HepG2 (cell line): Measurements from ENCODE around the gene CDK9. TPM values are rescaled to one million over a fixed set of nuclear protein-coding genes. Genes with fewer than 3 reads are reported as not detected.

ENCODE experiments used
- FIP1L1 ChIP-seq: fragments of 200-400 bp; formaldehyde crosslinking; IDR thresholded peaks from 2 replicates; pipeline ENCODE4 v1.6.1; 2018; ENCODE audit warnings: low read depth, mild to moderate bottlenecking, low read length, moderate library complexity, borderline replicate concordance; ENCODE audit not compliant: insufficient read depth
- FOSL2 ChIP-seq: sonication (generic); formaldehyde crosslinking; IDR thresholded peaks from 2 replicates; pipeline ENCODE4 v1.4.0; 2020; ENCODE audit warnings: missing genetic modification reagents
- FOXC1 ChIP-seq: sonication (generic); formaldehyde crosslinking; IDR thresholded peaks from 2 replicates; pipeline ENCODE4 v1.8.0; 2022; ENCODE audit warnings: mild to moderate bottlenecking, missing genetic modification reagents, borderline replicate concordance
- GATAD1 ChIP-seq: IDR thresholded peaks from 2 replicates; pipeline ENCODE4 v1.6.1; 2016; ENCODE audit warnings: missing genetic modification reagents, missing compliant biosample characterization
- MEIS1 ChIP-seq: sonication (generic); formaldehyde crosslinking; IDR thresholded peaks from 2 replicates; pipeline ENCODE4 v1.9.0; 2021; ENCODE audit warnings: mild to moderate bottlenecking, missing genetic modification reagents, moderate library complexity, borderline replicate concordance
- MLLT10 ChIP-seq: sonication (generic); formaldehyde crosslinking; IDR thresholded peaks from 2 replicates; pipeline ENCODE4 v1.4.0; 2020; ENCODE audit warnings: missing genetic modification reagents
- MTF2 ChIP-seq: sonication (generic); formaldehyde crosslinking; IDR thresholded peaks from 2 replicates; pipeline ENCODE4 v1.5.0; 2020; ENCODE audit warnings: missing genetic modification reagents, borderline replicate concordance
- MXD4 ChIP-seq: IDR thresholded peaks from 2 replicates; pipeline ENCODE4 v1.6.1; 2016; ENCODE audit warnings: mild to moderate bottlenecking, missing biosample characterization, missing genetic modification reagents
- NR1H2 ChIP-seq: sonication (generic); formaldehyde crosslinking; IDR thresholded peaks from 2 replicates; pipeline ENCODE4 v1.8.1; 2022; ENCODE audit warnings: low read depth, missing genetic modification reagents, borderline replicate concordance
- PAX8 ChIP-seq: sonication (generic); formaldehyde crosslinking; IDR thresholded peaks from 2 replicates; pipeline ENCODE4 v1.8.0; 2022; ENCODE audit warnings: mild to moderate bottlenecking, missing genetic modification reagents, borderline replicate concordance
- RAD51 ChIP-seq: fragments of 450-650 bp; IDR thresholded peaks from 2 replicates; pipeline ENCODE4 v1.6.1; 2016; ENCODE audit warnings: borderline replicate concordance
- RARG ChIP-seq: sonication (generic); formaldehyde crosslinking; IDR thresholded peaks from 2 replicates; pipeline ENCODE4 v1.4.0; 2020; ENCODE audit warnings: low read depth, mild to moderate bottlenecking, missing genetic modification reagents
- SALL2 ChIP-seq: sonication (generic); formaldehyde crosslinking; IDR thresholded peaks from 2 replicates; pipeline ENCODE4 v1.8.1; 2023; ENCODE audit warnings: mild to moderate bottlenecking, missing genetic modification reagents, inconsistent platforms
- SAP130 ChIP-seq: IDR thresholded peaks from 2 replicates; pipeline ENCODE4 v1.6.1; 2016; ENCODE audit warnings: low read depth
- SIN3B ChIP-seq: fragments of 150-350 bp; IDR thresholded peaks from 2 replicates; pipeline ENCODE4 v1.6.1; 2014; ENCODE audit warnings: low read length
- TEAD3 ChIP-seq: optimal IDR thresholded peaks from 2 replicates; pipeline ENCODE3; 2016; ENCODE audit warnings: borderline replicate concordance
- TOPORS ChIP-seq: sonication (generic); formaldehyde crosslinking; IDR thresholded peaks from 2 replicates; pipeline ENCODE4 v1.8.0; 2023; ENCODE audit warnings: mild to moderate bottlenecking, missing genetic modification reagents
- ZNF20 ChIP-seq: sonication (generic); formaldehyde crosslinking; IDR thresholded peaks from 2 replicates; pipeline ENCODE4 v1.4.0; 2020; ENCODE audit warnings: mild to moderate bottlenecking, moderate library complexity, missing genetic modification reagents
- ZNF556 ChIP-seq: sonication (generic); formaldehyde crosslinking; IDR thresholded peaks from 2 replicates; pipeline ENCODE4 v1.4.0; 2020; ENCODE audit warnings: mild to moderate bottlenecking, missing genetic modification reagents, borderline replicate concordance
- ZNF724P ChIP-seq: sonication (generic); formaldehyde crosslinking; IDR thresholded peaks from 2 replicates; pipeline ENCODE4 v1.8.0; 2022; ENCODE audit warnings: missing genetic modification reagents, borderline replicate concordance
- ZNF780A ChIP-seq: sonication (generic); formaldehyde crosslinking; IDR thresholded peaks from 2 replicates; pipeline ENCODE4 v1.8.0; 2022; ENCODE audit warnings: mild to moderate bottlenecking, missing genetic modification reagents, moderate library complexity
- ZSCAN20 ChIP-seq: sonication (generic); formaldehyde crosslinking; IDR thresholded peaks from 2 replicates; pipeline ENCODE4 v1.4.0; 2020; ENCODE audit warnings: missing genetic modification reagents, mild to moderate bottlenecking, borderline replicate concordance
- polyA plus RNA-seq, 8 experiments: library from polyadenylated mRNA; depleted of rRNA in 3 of 8; stranded (reverse) in 7 of 8; unstranded in 1 of 8; fragments of >200 nt; fragmentation: Illumina TruSeq in 4 of 8; extraction: Trizol in 4 of 8; gene quantifications; 2 replicates each; pipeline versions ENCODE4 v1.2.1 to v1.2.3, GENCODE V29; 2011 to 2016; ENCODE audit warnings: low read depth in 4 of 8, missing spikeins in 1 of 8, mixed read lengths in 1 of 8; ENCODE audit not compliant: insufficient read depth in 1 of 8
- total RNA-seq, 5 experiments: library from RNA; depleted of rRNA; stranded (reverse); fragments of >200 nt; fragmentation: Illumina TruSeq; extraction: Trizol; gene quantifications; 2 replicates each; pipeline ENCODE4 v1.2.3, GENCODE V29; 2016; ENCODE audit warnings: low read depth in 1 of 5
- TF ChIP-seq, protein P1 (sequence below): sonication (generic); formaldehyde crosslinking; IDR thresholded peaks from 2 replicates; pipeline ENCODE4 v1.4.0; 2020; ENCODE audit warnings: missing genetic modification reagents
- TF ChIP-seq, protein P2 (sequence below): IDR thresholded peaks from 2 replicates; pipeline ENCODE4 v1.6.1; 2016; ENCODE audit warnings: mild to moderate bottlenecking, missing biosample characterization, missing genetic modification reagents
- TF ChIP-seq, protein P3 (sequence below): sonication (generic); formaldehyde crosslinking; IDR thresholded peaks from 2 replicates; pipeline ENCODE4 v1.5.0; 2020; ENCODE audit warnings: missing genetic modification reagents
- TF ChIP-seq, protein P4 (sequence below): sonication (generic); IDR thresholded peaks from 2 replicates; pipeline ENCODE4 v1.6.1; 2016; ENCODE audit warnings: low read depth, borderline replicate concordance

Gene CDK9
- total and polyA plus RNA-seq, 2 of the 13 experiments (the other 11 are each of a cell fraction or from before 2014, with no cell fraction given), result 16.8 to 21.5 TPM

DNA sequence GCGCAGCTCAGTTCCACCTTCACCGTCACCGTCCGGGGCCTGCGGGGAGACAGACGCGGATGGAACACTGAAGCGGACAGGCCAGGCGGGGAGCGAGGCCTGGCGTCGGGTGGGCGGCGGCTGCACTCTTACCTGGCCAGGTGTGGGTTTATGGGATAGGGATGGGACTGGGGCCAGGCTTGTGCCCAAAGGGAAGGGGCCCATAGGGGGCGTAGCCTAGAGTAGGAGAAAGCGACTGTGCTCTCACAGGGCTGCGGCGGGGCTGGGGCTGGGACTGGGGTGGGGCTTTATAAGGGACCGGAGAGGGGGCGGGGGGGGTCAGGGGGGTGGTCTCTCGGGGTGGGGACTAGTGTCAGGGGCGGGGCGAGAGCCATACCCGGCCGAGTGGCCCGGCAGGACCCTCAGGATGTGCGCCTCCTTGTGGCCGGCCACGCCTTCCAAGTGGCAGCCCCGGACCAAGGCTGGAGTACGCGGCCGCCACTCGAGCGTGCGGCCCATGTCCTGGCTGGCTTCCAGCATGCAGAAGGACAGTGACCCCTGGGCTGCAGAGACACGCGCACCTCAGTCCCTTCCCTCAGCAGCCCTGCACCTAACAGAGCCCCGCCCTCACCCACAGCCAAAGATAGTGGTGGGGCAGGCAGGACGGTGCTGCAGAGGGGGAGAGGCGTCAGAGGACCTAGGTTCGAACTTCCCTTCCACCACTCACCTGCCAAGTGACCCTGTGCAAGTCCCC is 39.7 kb downstream of the CDK9 start (continued):
- TF ChIP-seq, protein P1, sequence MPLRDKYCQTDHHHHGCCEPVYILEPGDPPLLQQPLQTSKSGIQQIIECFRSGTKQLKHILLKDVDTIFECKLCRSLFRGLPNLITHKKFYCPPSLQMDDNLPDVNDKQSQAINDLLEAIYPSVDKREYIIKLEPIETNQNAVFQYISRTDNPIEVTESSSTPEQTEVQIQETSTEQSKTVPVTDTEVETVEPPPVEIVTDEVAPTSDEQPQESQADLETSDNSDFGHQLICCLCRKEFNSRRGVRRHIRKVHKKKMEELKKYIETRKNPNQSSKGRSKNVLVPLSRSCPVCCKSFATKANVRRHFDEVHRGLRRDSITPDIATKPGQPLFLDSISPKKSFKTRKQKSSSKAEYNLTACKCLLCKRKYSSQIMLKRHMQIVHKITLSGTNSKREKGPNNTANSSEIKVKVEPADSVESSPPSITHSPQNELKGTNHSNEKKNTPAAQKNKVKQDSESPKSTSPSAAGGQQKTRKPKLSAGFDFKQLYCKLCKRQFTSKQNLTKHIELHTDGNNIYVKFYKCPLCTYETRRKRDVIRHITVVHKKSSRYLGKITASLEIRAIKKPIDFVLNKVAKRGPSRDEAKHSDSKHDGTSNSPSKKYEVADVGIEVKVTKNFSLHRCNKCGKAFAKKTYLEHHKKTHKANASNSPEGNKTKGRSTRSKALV, result peak; percentile 27; the same call in 1 of the 2 replicates
- TF ChIP-seq TOPORS (CRISPR knock-in tag) (no peak), ZNF20 (CRISPR knock-in tag) (no peak), ZSCAN20 (CRISPR knock-in tag) (no peak), TEAD3 (CRISPR knock-in tag) (peak; percentile 66), SIN3B (no peak), GATAD1 (peak; percentile 65), SALL2 (CRISPR knock-in tag) (peak; percentile 55; the same call in 1 of the 2 replicates), NR1H2 (CRISPR knock-in tag) (peak; percentile 41; the same call in 1 of the 2 replicates), ZNF724P (peak; percentile 70; the same call in 1 of the 2 replicates), FOSL2 (CRISPR knock-in tag) (peak; percentile 29; the same call in 1 of the 2 replicates), PAX8 (CRISPR knock-in tag) (no peak), MXD4 (CRISPR knock-in tag) (0 out of 2 replicates have a peak, but pooled peaks have one; percentile 64), ZNF780A (no peak), RAD51 (no peak), SAP130 (peak; percentile 77), FIP1L1 (no peak), RARG (no peak), FOXC1 (CRISPR knock-in tag) (no peak), MTF2 (CRISPR knock-in tag) (peak; percentile 53; the same call in 1 of the 2 replicates), ZNF556 (CRISPR knock-in tag) (0 out of 2 replicates have a peak, but pooled peaks have one; percentile 67), MLLT10 (CRISPR knock-in tag) (no peak), MEIS1 (CRISPR knock-in tag) (peak; percentile 37; the same call in 1 of the 2 replicates)
- TF ChIP-seq, protein P2, sequence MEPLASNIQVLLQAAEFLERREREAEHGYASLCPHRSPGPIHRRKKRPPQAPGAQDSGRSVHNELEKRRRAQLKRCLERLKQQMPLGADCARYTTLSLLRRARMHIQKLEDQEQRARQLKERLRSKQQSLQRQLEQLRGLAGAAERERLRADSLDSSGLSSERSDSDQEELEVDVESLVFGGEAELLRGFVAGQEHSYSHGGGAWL (CRISPR knock-in tag), result 0 out of 2 replicates have a peak, but pooled peaks have one; percentile 46
- TF ChIP-seq, protein P3, sequence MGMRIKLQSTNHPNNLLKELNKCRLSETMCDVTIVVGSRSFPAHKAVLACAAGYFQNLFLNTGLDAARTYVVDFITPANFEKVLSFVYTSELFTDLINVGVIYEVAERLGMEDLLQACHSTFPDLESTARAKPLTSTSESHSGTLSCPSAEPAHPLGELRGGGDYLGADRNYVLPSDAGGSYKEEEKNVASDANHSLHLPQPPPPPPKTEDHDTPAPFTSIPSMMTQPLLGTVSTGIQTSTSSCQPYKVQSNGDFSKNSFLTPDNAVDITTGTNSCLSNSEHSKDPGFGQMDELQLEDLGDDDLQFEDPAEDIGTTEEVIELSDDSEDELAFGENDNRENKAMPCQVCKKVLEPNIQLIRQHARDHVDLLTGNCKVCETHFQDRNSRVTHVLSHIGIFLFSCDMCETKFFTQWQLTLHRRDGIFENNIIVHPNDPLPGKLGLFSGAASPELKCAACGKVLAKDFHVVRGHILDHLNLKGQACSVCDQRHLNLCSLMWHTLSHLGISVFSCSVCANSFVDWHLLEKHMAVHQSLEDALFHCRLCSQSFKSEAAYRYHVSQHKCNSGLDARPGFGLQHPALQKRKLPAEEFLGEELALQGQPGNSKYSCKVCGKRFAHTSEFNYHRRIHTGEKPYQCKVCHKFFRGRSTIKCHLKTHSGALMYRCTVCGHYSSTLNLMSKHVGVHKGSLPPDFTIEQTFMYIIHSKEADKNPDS (CRISPR knock-in tag), result peak; percentile 62; the same call in 1 of the 2 replicates
- TF ChIP-seq, protein P4, sequence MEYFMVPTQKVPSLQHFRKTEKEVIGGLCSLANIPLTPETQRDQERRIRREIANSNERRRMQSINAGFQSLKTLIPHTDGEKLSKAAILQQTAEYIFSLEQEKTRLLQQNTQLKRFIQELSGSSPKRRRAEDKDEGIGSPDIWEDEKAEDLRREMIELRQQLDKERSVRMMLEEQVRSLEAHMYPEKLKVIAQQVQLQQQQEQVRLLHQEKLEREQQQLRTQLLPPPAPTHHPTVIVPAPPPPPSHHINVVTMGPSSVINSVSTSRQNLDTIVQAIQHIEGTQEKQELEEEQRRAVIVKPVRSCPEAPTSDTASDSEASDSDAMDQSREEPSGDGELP, result peak; percentile 13; the same call in 1 of the 2 replicates
